NCI-H526 (cell line): Measurements from ENCODE around the gene LIMS2.

Experiments
- DNase-seq, 2 experiments: peaks; one replicate each; lab custom pipeline; 2025; lab: John Stamatoyannopoulos, UW

LIMS2 gene, protein sequence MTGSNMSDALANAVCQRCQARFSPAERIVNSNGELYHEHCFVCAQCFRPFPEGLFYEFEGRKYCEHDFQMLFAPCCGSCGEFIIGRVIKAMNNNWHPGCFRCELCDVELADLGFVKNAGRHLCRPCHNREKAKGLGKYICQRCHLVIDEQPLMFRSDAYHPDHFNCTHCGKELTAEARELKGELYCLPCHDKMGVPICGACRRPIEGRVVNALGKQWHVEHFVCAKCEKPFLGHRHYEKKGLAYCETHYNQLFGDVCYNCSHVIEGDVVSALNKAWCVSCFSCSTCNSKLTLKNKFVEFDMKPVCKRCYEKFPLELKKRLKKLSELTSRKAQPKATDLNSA

GRCh38 chr2:127675331-127676261 lies at the start of gene LIMS2:
Gene LIMS2, minus strand, starts transcription at chr2:127675530. Its CDS starts 506 bp downstream, at chr2:127675024.
- peak in 1 of 2 experiments; percentile 48 for DNase-seq

- no peak for DNase-seq
Measured at GRCh38 chr2:127722807-127723206, 47.5 kb upstream of the LIMS2 start.

GRCh38 chr2:127721978-127722355 lies 46.6 kb upstream of the LIMS2 start:
- no peak for DNase-seq

- DNase-seq, result no peak
Measured at GRCh38 chr2:127721311-127721977, 46.1 kb upstream of the LIMS2 start.

DNA sequence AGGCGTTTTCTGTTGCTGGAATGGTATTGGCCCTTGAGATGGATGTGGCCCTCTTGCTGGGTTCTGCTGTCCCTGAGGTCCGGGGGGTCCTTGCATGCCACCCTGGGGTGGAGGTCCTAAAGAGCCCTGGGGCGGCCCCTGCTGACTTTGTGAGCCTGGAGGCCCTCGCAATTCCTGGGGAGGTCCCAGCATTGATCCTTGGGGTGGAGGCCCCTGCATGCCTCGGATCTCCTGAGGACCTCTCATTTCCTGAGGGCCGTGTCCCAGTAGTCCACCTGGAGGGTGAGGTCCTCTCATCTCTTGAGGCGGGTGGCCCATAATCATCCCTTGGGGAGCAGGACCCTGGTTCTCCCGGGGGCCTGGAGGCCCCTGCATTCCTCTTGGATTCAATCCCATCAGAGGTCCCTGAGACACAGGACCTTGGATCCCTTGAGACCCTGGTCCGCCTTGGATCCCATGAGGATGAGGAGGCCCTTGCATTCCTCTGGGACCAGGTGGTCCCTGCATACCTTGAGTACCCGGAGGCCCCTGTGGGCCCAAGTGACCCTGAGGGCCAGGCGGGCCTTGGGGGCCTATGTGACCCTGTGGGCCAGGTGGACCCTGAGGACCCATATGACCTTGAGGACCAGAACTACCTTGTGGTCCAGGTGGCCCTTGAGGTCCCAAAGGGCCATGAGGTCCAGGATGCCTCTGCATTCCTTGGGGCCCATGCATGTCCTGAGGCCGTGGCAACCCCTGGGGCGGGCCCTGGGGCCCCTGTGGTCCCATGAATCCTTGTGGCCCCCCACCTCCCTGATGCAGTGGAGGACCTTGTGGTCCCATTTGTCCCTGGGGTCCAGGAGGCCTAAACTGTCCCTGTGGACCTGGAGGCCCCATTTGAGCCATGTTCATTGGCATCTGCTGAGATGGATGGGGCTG lies 44.2 kb upstream of the LIMS2 start:
- no peak for DNase-seq

GRCh38 chr2:127718271-127718670 lies 42.9 kb upstream of the LIMS2 start:
- no peak for DNase-seq

GRCh38 chr2:127715778-127716449 lies 40.6 kb upstream of the LIMS2 start:
- no peak for DNase-seq

DNA sequence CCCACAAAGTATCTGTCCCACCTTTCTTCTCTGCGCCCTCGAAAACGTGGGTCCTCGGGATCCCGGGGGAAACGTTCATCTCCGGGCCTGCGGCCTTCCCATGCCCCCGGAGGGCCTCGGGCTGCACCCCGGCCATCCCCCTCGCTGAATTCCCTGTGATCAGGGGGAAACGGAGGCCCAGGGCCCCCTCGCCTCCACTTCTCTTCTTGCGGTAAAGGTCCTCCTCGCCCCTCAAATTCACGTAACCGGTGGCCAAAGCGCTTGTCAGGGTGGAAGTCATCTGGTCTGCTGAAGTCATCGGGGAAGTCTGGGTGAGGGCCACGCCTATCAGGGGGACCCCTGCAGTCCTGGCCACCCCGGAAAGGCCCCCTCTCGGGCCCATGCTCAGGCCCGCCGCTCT lies 38.2 kb upstream of the LIMS2 start:
- DNase-seq, result no peak

DNA sequence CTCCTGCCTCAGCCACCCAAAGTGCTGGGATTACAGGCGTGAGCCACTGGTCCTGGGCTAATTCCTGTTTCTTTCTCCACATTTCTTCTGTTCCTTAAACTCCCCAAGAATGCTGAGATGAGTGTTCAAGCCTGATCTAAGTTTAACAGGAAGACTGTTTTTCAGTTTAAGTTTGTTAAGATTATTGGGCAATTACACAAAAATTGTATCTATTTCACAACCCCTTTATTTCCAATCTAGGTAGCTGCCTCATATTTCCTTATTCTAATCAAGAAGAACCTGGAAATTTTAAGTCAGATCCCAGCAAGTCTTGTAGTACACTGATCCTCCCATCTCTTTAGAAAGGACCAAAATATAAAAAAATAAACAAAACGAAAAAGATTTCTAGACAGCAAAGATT lies 37.7 kb upstream of the LIMS2 start:
- no peak for DNase-seq

DNA sequence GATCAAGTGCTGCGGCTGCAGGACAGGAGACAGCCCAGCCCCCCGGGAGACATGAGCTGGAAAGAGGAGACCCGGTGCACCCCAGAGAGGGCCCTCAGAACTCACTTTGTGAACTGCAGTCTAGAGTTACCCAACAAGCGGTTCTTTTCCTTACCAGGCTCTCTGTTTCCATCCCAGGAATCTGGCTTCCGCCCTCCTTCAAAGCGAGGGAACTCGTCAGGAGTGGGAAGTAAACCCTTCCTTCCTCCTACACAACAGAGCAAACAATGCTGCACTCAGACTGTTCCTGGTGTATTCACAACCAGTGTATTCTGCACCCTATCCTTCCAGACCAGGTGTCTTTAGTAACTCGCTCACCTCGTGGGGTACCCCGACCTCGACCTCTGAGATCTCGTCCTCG lies 34.0 kb upstream of the LIMS2 start:
- no peak for DNase-seq

GRCh38 chr2:127707890-127708648 lies 32.7 kb upstream of the LIMS2 start:
- no peak for DNase-seq

- DNase-seq, result no peak
Measured at GRCh38 chr2:127706215-127706990, 31.1 kb upstream of the LIMS2 start.

DNA sequence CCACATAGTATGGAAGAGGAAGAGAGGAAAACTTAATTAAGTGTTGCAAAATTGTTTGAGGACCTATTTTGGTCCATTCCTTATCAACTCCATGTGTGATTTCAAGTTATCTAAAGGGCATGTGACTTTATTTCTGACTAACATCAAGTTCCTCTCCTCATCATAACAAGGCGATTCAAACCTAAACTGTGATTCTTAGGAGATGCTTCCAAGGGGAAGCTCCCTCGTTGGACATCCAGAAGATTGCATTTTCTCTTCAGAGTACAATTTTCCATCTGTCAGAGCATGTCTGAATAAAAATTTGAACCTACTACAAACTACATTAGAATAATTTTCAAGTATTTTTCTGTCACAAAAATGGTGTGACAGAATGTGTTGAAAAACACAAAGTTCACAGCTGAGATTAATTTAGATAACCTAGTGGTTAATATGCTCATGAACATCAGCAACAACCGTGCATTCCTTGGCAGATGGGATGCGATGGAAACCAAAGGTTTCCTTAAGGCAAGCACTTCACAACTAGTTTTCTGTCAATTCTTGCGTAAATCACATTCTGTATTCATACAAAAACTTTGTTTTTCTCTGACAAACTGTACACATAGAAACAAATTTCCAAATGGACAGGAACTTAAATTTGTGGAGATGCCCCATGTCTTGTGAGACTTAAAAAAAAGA lies 30.2 kb upstream of the LIMS2 start:
- DNase-seq, result no peak

- DNase-seq, result no peak
Measured at GRCh38 chr2:127704641-127705390, 29.5 kb upstream of the LIMS2 start.

DNA sequence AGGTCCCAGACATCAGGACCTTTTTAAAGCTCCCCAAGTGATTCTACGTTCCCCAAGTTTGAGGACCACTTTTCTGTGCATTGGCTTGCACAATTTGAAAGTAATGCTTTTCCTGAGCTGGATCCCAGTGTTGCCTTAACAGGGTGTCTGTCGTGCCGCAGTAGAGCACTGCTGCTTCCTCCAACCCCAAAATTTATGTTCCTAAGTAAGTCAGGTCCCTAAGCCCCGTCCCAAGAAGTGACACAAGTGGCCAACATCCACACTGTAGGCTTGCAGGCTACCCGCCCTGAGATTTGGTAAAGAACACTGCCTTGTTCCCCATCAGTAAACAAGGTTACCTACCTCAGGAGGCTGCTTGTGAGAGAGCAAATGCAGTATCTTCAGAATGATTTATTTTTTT lies 28.0 kb upstream of the LIMS2 start:
- DNase-seq, result no peak

DNA sequence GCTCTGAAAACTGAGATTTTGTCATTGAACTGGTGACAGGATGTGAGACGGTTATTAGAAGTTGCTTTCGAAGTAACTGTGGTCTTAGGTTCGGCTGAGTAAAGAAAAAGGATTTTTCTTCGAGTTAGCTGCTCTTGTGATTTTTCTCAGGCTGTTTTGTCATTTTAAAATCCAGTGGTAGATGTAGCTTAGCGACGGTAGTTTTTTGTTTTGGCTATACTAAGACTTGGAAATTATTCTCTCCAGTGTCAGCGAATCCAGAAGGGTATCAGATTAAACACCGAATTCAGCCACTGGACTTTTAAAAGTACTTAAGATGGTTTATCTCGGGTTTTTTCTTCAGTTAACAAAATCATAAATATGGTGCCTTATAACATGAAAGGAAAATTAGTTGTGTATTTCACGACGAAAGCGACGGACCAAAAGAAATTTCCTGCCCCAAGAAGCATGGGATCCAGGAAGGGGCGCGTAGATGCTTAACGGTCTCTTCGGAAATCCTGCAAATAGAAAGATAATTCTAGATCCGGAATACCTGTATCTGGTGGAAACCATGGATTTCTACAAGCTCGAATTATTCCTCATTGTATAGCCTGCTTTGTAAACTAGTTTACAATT lies 27.2 kb upstream of the LIMS2 start:
- DNase-seq, result no peak

GRCh38 chr2:127701651-127702394 lies 26.5 kb upstream of the LIMS2 start:
- DNase-seq, result peak; percentile 52 to 90
